HepG2 (cell line): ENCODE data around the gene GSG1. TPM values are rescaled to one million over a fixed set of nuclear protein-coding genes. Genes with fewer than 3 reads are reported as not detected.
A peak's percentile ranks its signal among the peaks of the same experiment; 100 is the strongest.

ENCODE experiments used
- CENPBD1 ChIP-seq: sonication (generic); formaldehyde crosslinking; IDR thresholded peaks from 2 replicates; pipeline ENCODE4 v1.8.0; 2022; ENCODE audit warnings: missing genetic modification reagents, low read depth, mild to moderate bottlenecking, borderline replicate concordance
- CENPT ChIP-seq: sonication (generic); formaldehyde crosslinking; IDR thresholded peaks from 2 replicates; pipeline ENCODE4 v1.8.0; 2022; ENCODE audit warnings: low read depth, mild to moderate bottlenecking, moderate library complexity, missing genetic modification reagents
- EZH2 ChIP-seq: conservative IDR thresholded peaks from 2 replicates; pipeline ENCODE4 v1.6.1; 2012; ENCODE audit warnings: mild to moderate bottlenecking, low read depth, low read length, moderate library complexity
- FOXP1 ChIP-seq, 2 experiments: fragments of 450-650 bp in 1 of 2; IDR thresholded peaks; 2 replicates each; pipeline ENCODE4 v1.6.1; 2017 to 2018; ENCODE audit warnings: antibody characterized with exemption in 1 of 2
- HOXA9 ChIP-seq: sonication (generic); formaldehyde crosslinking; IDR thresholded peaks from 2 replicates; pipeline ENCODE4 v1.8.1; 2022; ENCODE audit warnings: missing genetic modification reagents, mild to moderate bottlenecking, moderate library complexity, borderline replicate concordance
- KAT7 ChIP-seq: IDR thresholded peaks from 2 replicates; pipeline ENCODE4 v1.6.1; 2018; ENCODE audit warnings: borderline replicate concordance, missing compliant biosample characterization
- NFYC ChIP-seq: IDR thresholded peaks from 2 replicates; pipeline ENCODE4 v1.6.1; 2016; ENCODE audit warnings: missing genetic modification reagents, missing compliant biosample characterization
- NR2C2 ChIP-seq: sonication (generic); formaldehyde crosslinking; IDR thresholded peaks from 2 replicates; pipeline ENCODE4 v1.4.0; 2020; ENCODE audit warnings: missing genetic modification reagents, mild to moderate bottlenecking, moderate library complexity, borderline replicate concordance
- PHB2 ChIP-seq: fragments of 450-650 bp; IDR thresholded peaks from 2 replicates; pipeline ENCODE4 v1.6.1; 2018; ENCODE audit not compliant: partially characterized antibody
- SAP130 ChIP-seq: IDR thresholded peaks from 2 replicates; pipeline ENCODE4 v1.6.1; 2016; ENCODE audit warnings: low read depth
- SMARCC2 ChIP-seq: fragments of 450-650 bp; IDR thresholded peaks from 2 replicates; pipeline ENCODE4 v1.6.1; 2017; ENCODE audit warnings: antibody characterized with exemption, mild to moderate bottlenecking
- SNRNP70 ChIP-seq: fragments of 200-400 bp; formaldehyde crosslinking; IDR thresholded peaks from 2 replicates; pipeline ENCODE4 v1.6.1; 2017; ENCODE audit warnings: mild to moderate bottlenecking, low read depth, low read length, moderate library complexity
- ZBTB38 ChIP-seq: sonication (generic); formaldehyde crosslinking; IDR thresholded peaks from 2 replicates; pipeline ENCODE4 v1.5.1; 2020; ENCODE audit warnings: mild to moderate bottlenecking, missing genetic modification reagents
- ZFP36 ChIP-seq: fragments of 150-350 bp; IDR thresholded peaks from 2 replicates; pipeline ENCODE4 v1.6.1; 2018; ENCODE audit warnings: borderline replicate concordance, low read length, low read depth; ENCODE audit not compliant: partially characterized antibody
- ZFP37 ChIP-seq: sonication (generic); formaldehyde crosslinking; IDR thresholded peaks from 2 replicates; pipeline ENCODE4 v1.4.0; 2020; ENCODE audit warnings: missing genetic modification reagents, borderline replicate concordance
- ZNF138 ChIP-seq: sonication (generic); formaldehyde crosslinking; IDR thresholded peaks from 2 replicates; pipeline ENCODE4 v1.5.0; 2020; ENCODE audit warnings: mild to moderate bottlenecking, low read depth, missing genetic modification reagents
- ZNF234 ChIP-seq: sonication (generic); formaldehyde crosslinking; conservative IDR thresholded peaks from 2 replicates; pipeline ENCODE4 v1.5.1; 2020; ENCODE audit warnings: mild to moderate bottlenecking, missing genetic modification reagents
- ZNF431 ChIP-seq: sonication (generic); formaldehyde crosslinking; IDR thresholded peaks from 2 replicates; pipeline ENCODE4 v1.9.0; 2022; ENCODE audit warnings: missing genetic modification reagents, low read depth, mild to moderate bottlenecking, borderline replicate concordance
- ZNF547 ChIP-seq: sonication (generic); formaldehyde crosslinking; IDR thresholded peaks from 2 replicates; pipeline ENCODE4 v1.5.1; 2020; ENCODE audit warnings: mild to moderate bottlenecking, missing genetic modification reagents
- ZNF619 ChIP-seq: sonication (generic); formaldehyde crosslinking; IDR thresholded peaks from 2 replicates; pipeline ENCODE4 v1.4.0; 2020; ENCODE audit warnings: mild to moderate bottlenecking, missing genetic modification reagents
- ZNF652 ChIP-seq: IDR thresholded peaks from 2 replicates; pipeline ENCODE4 v1.6.1; 2016; ENCODE audit warnings: low read depth, borderline replicate concordance
- ZNF768 ChIP-seq: sonication (generic); formaldehyde crosslinking; IDR thresholded peaks from 2 replicates; pipeline ENCODE4 v1.4.0; 2020; ENCODE audit warnings: missing genetic modification reagents
- ZNF781 ChIP-seq: sonication (generic); formaldehyde crosslinking; IDR thresholded peaks from 2 replicates; pipeline ENCODE4 v1.5.1; 2020; ENCODE audit warnings: borderline replicate concordance, mild to moderate bottlenecking, missing genetic modification reagents; ENCODE audit errors: not compliant biosample characterization
- ZSCAN20 ChIP-seq: sonication (generic); formaldehyde crosslinking; IDR thresholded peaks from 2 replicates; pipeline ENCODE4 v1.4.0; 2020; ENCODE audit warnings: missing genetic modification reagents, mild to moderate bottlenecking, borderline replicate concordance
- polyA plus RNA-seq, 8 experiments: library from polyadenylated mRNA; depleted of rRNA in 3 of 8; stranded (reverse) in 7 of 8; unstranded in 1 of 8; fragments of >200 nt; fragmentation: Illumina TruSeq in 4 of 8; extraction: Trizol in 4 of 8; gene quantifications; 2 replicates each; pipeline versions ENCODE4 v1.2.1 to v1.2.3, GENCODE V29; 2011 to 2016; ENCODE audit warnings: low read depth in 4 of 8, missing spikeins in 1 of 8, mixed read lengths in 1 of 8; ENCODE audit not compliant: insufficient read depth in 1 of 8
- total RNA-seq, 5 experiments: library from RNA; depleted of rRNA; stranded (reverse); fragments of >200 nt; fragmentation: Illumina TruSeq; extraction: Trizol; gene quantifications; 2 replicates each; pipeline ENCODE4 v1.2.3, GENCODE V29; 2016; ENCODE audit warnings: low read depth in 1 of 5
- TF ChIP-seq, protein P1 (sequence below): IDR thresholded peaks from 2 replicates; pipeline ENCODE4 v1.6.1; 2018; ENCODE audit warnings: missing genetic modification reagents, mild to moderate bottlenecking, missing compliant biosample characterization

GSG1 gene
- total and polyA plus RNA-seq, 2 of the 13 experiments (the other 11 are each of a cell fraction or from before 2014, with no cell fraction given) = not detected

GRCh38 chr12:13044002-13044905 is 59.2 kb downstream of the GSG1 start, which contains the start of gene FAM234B (continued):
- TF ChIP-seq EZH2 = no peak
- TF ChIP-seq PHB2 = no peak
- peak; percentile 67 for TF ChIP-seq ZNF781
- no peak for TF ChIP-seq ZNF547 (CRISPR knock-in tag)
- peak; percentile 57 for TF ChIP-seq SAP130
- TF ChIP-seq CENPT (CRISPR knock-in tag) = no peak
- peak; percentile 75 for TF ChIP-seq ZBTB38 (CRISPR knock-in tag)
- TF ChIP-seq ZNF768 (CRISPR knock-in tag) = peak; percentile 89; the same call in 1 of the 2 replicates
- TF ChIP-seq SNRNP70 = no peak
- TF ChIP-seq SMARCC2 = no peak
- TF ChIP-seq ZNF431 = no peak
- TF ChIP-seq ZNF652 (CRISPR knock-in tag) = no peak
- TF ChIP-seq, protein P1, sequence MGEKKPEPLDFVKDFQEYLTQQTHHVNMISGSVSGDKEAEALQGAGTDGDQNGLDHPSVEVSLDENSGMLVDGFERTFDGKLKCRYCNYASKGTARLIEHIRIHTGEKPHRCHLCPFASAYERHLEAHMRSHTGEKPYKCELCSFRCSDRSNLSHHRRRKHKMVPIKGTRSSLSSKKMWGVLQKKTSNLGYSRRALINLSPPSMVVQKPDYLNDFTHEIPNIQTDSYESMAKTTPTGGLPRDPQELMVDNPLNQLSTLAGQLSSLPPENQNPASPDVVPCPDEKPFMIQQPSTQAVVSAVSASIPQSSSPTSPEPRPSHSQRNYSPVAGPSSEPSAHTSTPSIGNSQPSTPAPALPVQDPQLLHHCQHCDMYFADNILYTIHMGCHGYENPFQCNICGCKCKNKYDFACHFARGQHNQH (CRISPR knock-in tag) = peak; percentile 52; the same call in 1 of the 2 replicates
- no peak for TF ChIP-seq NFYC (CRISPR knock-in tag)
- peak; percentile 89; the same call in 1 of the 2 replicates for TF ChIP-seq KAT7
- no peak for TF ChIP-seq ZNF619 (CRISPR knock-in tag)
- no peak for TF ChIP-seq FOXP1 (IDR thresholded peaks at IDR 0.05)
- TF ChIP-seq FOXP1 (CRISPR knock-in tag; IDR thresholded peaks at IDR 0.05) = no peak
- no peak for TF ChIP-seq ZNF234 (CRISPR knock-in tag)
- TF ChIP-seq NR2C2 (CRISPR knock-in tag) = peak; percentile 37; the same call in 1 of the 2 replicates
- TF ChIP-seq ZNF138 (CRISPR knock-in tag) = no peak
- no peak for TF ChIP-seq HOXA9 (CRISPR knock-in tag)
- TF ChIP-seq ZFP37 (CRISPR knock-in tag) = no peak
- TF ChIP-seq ZFP36 = no peak
- TF ChIP-seq ZSCAN20 (CRISPR knock-in tag) = no peak
- no peak for TF ChIP-seq CENPBD1 (CRISPR knock-in tag)
